OCI-LY7 (cell line): ENCODE data around the gene JAM2. TPM values are rescaled to one million over a fixed set of nuclear protein-coding genes. Genes with fewer than 3 reads are reported as not detected.

Experiments used
- BruUV-seq: library from RNA; stranded (reverse); fragments of 400-500 nt; replicated peaks from 2 replicates; lab custom pipeline; 2021; lab: Mats Ljungman, UMichigan
- CTCF ChIA-PET: fragments of 300-600 bp; sonication (Branson Sonifier 250); formaldehyde crosslinking; loops from one replicate; lab custom pipeline; 2022; ENCODE audit warnings: antibody characterized with exemption; ENCODE audit not compliant: unreplicated experiment; lab: Charles Lee
- POLR2A ChIA-PET: fragments of 300-600 bp; sonication (Branson Sonifier 250); formaldehyde crosslinking; loops from one replicate; lab custom pipeline; 2022; ENCODE audit warnings: antibody characterized with exemption; lab: Charles Lee
- DNase-seq: peaks from one replicate; pipeline ENCODE4 v3.0.0-alpha.2; 2015; ENCODE audit warnings: low spot score
- H2AFZ ChIP-seq: fragments of 200-600 bp; sonication (generic), shearing (Covaris generic); 2 replicates; pipeline ENCODE4 v1.6.1; 2014; ENCODE audit warnings: mild to moderate bottlenecking, antibody characterized with exemption, low read length, moderate library complexity
- H3K27ac ChIP-seq: fragments of 200-600 bp; sonication (generic); 2 replicates; pipeline ENCODE4 v1.5.1; 2014; ENCODE audit warnings: mixed run types, low read depth, mild to moderate bottlenecking, moderate library complexity, low read length, inconsistent platforms; ENCODE audit not compliant: poor library complexity, severe bottlenecking
- H3K36me3 ChIP-seq: fragments of 200-600 bp; sonication (generic); 2 replicates; pipeline ENCODE4 v1.6.1; 2014; ENCODE audit warnings: mild to moderate bottlenecking, antibody characterized with exemption, low read length, moderate library complexity, mixed read lengths; ENCODE audit not compliant: insufficient read depth
- H3K4me1 ChIP-seq: fragments of 200-600 bp; sonication (generic); 2 replicates; pipeline ENCODE4 v1.5.1; 2014; ENCODE audit warnings: mild to moderate bottlenecking, low read length; ENCODE audit not compliant: insufficient read depth, poor library complexity, severe bottlenecking
- H3K4me2 ChIP-seq: fragments of 200-600 bp; sonication (generic); 2 replicates; pipeline ENCODE4 v1.6.1; 2014; ENCODE audit warnings: mild to moderate bottlenecking, low read length
- H3K4me3 ChIP-seq: fragments of 200-600 bp; sonication (generic); 2 replicates; pipeline ENCODE4 v1.5.1; 2014; ENCODE audit warnings: mild to moderate bottlenecking, low read depth, low read length; ENCODE audit not compliant: poor library complexity, severe bottlenecking
- H3K79me2 ChIP-seq: fragments of 200-600 bp; sonication (generic); 2 replicates; pipeline ENCODE4 v1.6.1; 2016; ENCODE audit warnings: low read depth, mild to moderate bottlenecking, low read length, moderate library complexity, mixed read lengths; ENCODE audit not compliant: insufficient read depth
- H3K9me2 ChIP-seq: fragments of 200-600 bp; sonication (generic); 2 replicates; pipeline ENCODE4 v1.6.1; 2016; ENCODE audit warnings: mild to moderate bottlenecking, low read length, mixed read lengths; ENCODE audit not compliant: insufficient read depth
- H3K9me3 ChIP-seq: fragments of 200-600 bp; sonication (generic); 2 replicates; pipeline ENCODE4 v1.6.1; 2014; ENCODE audit warnings: mild to moderate bottlenecking, mixed run types, low read length, mixed read lengths
- H4K20me1 ChIP-seq: fragments of 200-600 bp; sonication (generic); 2 replicates; pipeline ENCODE4 v1.6.1; 2014; ENCODE audit warnings: mild to moderate bottlenecking, antibody characterized with exemption, low read length, moderate library complexity, mixed read lengths; ENCODE audit not compliant: insufficient read depth
- EZH2phosphoT487 ChIP-seq: fragments of 200-600 bp; sonication (generic); IDR thresholded peaks from 2 replicates; pipeline ENCODE4 v1.6.1; 2018; ENCODE audit warnings: low read depth, borderline replicate concordance, mild to moderate bottlenecking, mixed run types, antibody characterized with exemption, low read length, moderate library complexity, mixed read lengths
- intact Hi-C: fragments of 100-400 bp; cut with micrococcal nuclease; formaldehyde crosslinking; loops from one replicate; pipeline ENCODE4 v1.10.0; 2022; ENCODE audit not compliant: unreplicated experiment
- total RNA-seq, 2 experiments: library from RNA; depleted of rRNA in 1 of 2; stranded (reverse); fragments of >200 nt in 1 of 2; shearing (Covaris generic) in 1 of 2; gene quantifications; 2 replicates each; pipeline ENCODE4 v1.2.3, GENCODE V29; 2014 to 2022
- TF ChIP-seq, protein P1 (sequence below): fragments of 200-600 bp; sonication (generic); conservative IDR thresholded peaks from 2 replicates; pipeline ENCODE4 v1.5.1; 2014; ENCODE audit warnings: mild to moderate bottlenecking, antibody characterized with exemption, low read length, moderate library complexity, mixed read lengths

Gene JAM2
- total RNA-seq, 2 experiments from 2014 or later: 1.2 to 1.4 TPM

DNA sequence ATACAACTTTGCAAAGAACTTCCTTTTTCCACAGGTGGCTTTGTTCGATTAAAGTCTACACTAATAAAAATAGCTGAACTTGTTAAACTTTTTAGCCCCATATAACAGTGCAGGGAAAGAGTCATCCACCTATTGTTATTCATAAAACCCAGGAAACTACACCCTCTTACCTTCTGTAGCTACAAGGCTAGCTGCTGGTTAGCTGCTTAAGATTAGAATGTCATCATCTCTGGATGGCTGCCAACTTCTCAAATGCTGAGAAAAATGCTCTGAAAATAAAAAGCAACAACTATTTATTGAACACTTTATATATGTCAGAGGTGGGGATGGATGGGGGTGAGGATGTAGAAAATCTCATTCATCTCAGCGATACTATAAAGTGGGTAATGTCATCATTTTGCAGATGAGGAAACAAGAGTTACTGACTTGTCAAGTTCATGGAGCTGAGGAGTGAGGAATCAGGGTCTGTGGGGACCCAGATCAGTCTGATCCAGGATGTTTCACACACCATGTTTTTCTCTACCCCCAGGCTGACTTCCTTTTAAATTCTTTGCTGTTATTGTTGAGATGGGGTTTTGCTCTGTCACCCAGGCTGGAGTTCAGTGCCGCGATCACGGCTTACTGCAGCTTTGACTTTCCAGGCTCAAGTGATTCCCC, 78.6 kb downstream of the JAM2 start:
- H2AFZ ChIP-seq: no peak overlapping the region
- ChIA-PET POLR2A (interaction anchor here (0.7 to 1.3 kb wide), 5 partner anchors 12 to 109 kb away, joined by 3 to 5 read pairs (median 3); partner anchors contain the start of genes ATP5PF and GABPA), CTCF (no interaction called here)
- H4K20me1 ChIP-seq: no peaks in the 10 kb centered on the region
- no peak overlapping the region for H3K27ac ChIP-seq
- no peaks in the 10 kb centered on the region for H3K79me2 ChIP-seq
- H3K4me1 ChIP-seq: no peaks in the 10 kb centered on the region
- no TSS peak for BruUV-seq
- H3K36me3 ChIP-seq: peaks cover 46% of the 10 kb centered on the region
- DNase-seq: no peak
- intact Hi-C loops: loop anchor here (10.0 kb wide), 1 partner anchor 293 kb away; no protein-coding TSS in a partner anchor
- H3K4me2 ChIP-seq: no peak overlapping the region
- no peaks in the 10 kb centered on the region for H3K9me2 ChIP-seq
- H3K9me3 ChIP-seq: no peaks in the 10 kb centered on the region
- H3K4me3 ChIP-seq: no peak overlapping the region
- TF ChIP-seq EZH2phosphoT487: no peak
- TF ChIP-seq, protein P1, sequence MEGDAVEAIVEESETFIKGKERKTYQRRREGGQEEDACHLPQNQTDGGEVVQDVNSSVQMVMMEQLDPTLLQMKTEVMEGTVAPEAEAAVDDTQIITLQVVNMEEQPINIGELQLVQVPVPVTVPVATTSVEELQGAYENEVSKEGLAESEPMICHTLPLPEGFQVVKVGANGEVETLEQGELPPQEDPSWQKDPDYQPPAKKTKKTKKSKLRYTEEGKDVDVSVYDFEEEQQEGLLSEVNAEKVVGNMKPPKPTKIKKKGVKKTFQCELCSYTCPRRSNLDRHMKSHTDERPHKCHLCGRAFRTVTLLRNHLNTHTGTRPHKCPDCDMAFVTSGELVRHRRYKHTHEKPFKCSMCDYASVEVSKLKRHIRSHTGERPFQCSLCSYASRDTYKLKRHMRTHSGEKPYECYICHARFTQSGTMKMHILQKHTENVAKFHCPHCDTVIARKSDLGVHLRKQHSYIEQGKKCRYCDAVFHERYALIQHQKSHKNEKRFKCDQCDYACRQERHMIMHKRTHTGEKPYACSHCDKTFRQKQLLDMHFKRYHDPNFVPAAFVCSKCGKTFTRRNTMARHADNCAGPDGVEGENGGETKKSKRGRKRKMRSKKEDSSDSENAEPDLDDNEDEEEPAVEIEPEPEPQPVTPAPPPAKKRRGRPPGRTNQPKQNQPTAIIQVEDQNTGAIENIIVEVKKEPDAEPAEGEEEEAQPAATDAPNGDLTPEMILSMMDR: no peak

DNA sequence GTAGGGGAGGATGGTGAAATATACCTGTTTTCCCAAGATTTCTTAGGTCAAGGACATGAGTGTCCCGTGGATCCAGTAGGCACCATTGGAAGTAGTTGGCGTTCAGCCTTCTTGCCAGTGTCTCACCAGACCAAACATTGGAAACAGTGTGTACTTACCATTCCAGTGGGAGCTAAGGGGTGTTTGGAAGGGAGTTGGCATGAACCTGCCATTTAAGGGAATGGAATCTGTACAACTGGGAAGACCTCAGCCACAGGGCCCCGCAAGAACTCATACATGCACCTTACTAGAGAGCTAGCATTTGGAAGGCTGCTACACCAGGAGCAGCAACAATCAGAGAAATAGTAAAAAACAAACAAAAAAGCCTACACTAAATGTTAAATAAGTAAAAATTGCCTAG, 82.9 kb downstream of the JAM2 start:
- no peak for TF ChIP-seq EZH2phosphoT487
- TF ChIP-seq, protein P1: no peak
- POLR2A ChIA-PET: interaction anchor here (0.7 kb wide), 2 partner anchors 15 to 428 kb away, joined by 3 read pairs; no protein-coding TSS in a partner anchor
- no peaks in the 10 kb centered on the region for H3K4me1 ChIP-seq
- H3K4me3 ChIP-seq: no peak overlapping the region
- peaks cover 81% of the 10 kb centered on the region for H3K36me3 ChIP-seq
- intact Hi-C loops: no loop called here
- no peak overlapping the region for H2AFZ ChIP-seq
- no peak overlapping the region for H3K27ac ChIP-seq
- CTCF ChIA-PET: interaction anchor here (0.6 kb wide), 1 partner anchor 12 kb away, joined by 3 read pairs; no protein-coding TSS in a partner anchor
- H4K20me1 ChIP-seq: 0 out of 2 replicates have a peak, but pooled peaks cover 3% of the 10 kb centered on the region
- H3K79me2 ChIP-seq: peaks cover 8% of the 10 kb centered on the region; the same call in 1 of the 2 replicates
- H3K9me2 ChIP-seq: no peaks in the 10 kb centered on the region
- no peaks in the 10 kb centered on the region for H3K9me3 ChIP-seq
- DNase-seq: no peak
- BruUV-seq: no TSS peak
- no peak overlapping the region for H3K4me2 ChIP-seq

DNA sequence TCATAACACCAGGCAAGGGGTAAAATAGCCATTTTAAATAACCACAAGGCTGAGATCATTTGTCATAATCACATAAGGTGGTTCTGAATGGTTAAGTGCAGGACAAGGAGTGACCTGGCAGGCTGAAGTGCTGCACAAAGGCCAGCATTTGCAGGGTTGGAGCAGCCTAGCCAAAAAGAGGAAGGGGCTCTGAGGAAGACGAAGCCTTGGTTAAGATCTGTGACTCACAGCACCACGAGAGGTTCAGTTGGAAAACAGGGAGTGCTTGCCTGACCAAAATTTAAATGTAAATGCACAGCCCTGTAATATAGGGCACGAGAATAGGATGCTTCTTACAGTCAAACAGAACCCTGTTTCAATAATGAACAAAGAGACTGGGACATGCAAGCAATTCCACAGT, 83.6 kb downstream of the JAM2 start:
- no peak for DNase-seq
- Histone ChIP-seq H2AFZ (no peak overlapping the region), H3K4me3 (no peak overlapping the region), H3K9me2 (no peaks in the 10 kb centered on the region), H3K4me2 (no peak overlapping the region), H3K36me3 (peaks cover 83% of the 10 kb centered on the region), H3K9me3 (no peaks in the 10 kb centered on the region), H3K79me2 (peaks cover 12% of the 10 kb centered on the region; the same call in 1 of the 2 replicates), H3K4me1 (no peaks in the 10 kb centered on the region), H4K20me1 (0 out of 2 replicates have a peak, but pooled peaks cover 3% of the 10 kb centered on the region), H3K27ac (no peak overlapping the region)
- intact Hi-C loops: no loop called here
- CTCF ChIA-PET: no interaction called here
- no peak for TF ChIP-seq EZH2phosphoT487
- TF ChIP-seq, protein P1: no peak
- no TSS peak for BruUV-seq
- POLR2A ChIA-PET: no interaction called here
